Astrocyte of the spinal cord (primary cell): ENCODE data around the gene APBA3.

Source experiments
- DNase-seq: peaks from one replicate; pipeline ENCODE4 v3.0.0; 2011; ENCODE audit warnings: low read depth, low spot score
- H3K4me3 ChIP-seq: 2 replicates; pipeline ENCODE4 v1.5.1; 2011; ENCODE audit warnings: low read depth, mild to moderate bottlenecking, low read length, moderate library complexity
- in situ Hi-C: cut with HindIII; loops from 2 replicates; pipeline ENCODE4 v1.10.0; 2017; ENCODE audit warnings: low sequenced_read_pairs
- TF ChIP-seq, protein P1 (sequence below): IDR thresholded peaks from 2 replicates; pipeline ENCODE4 v1.5.1; 2012; ENCODE audit warnings: low read depth, mild to moderate bottlenecking, low read length, inconsistent platforms

APBA3 gene

DNA sequence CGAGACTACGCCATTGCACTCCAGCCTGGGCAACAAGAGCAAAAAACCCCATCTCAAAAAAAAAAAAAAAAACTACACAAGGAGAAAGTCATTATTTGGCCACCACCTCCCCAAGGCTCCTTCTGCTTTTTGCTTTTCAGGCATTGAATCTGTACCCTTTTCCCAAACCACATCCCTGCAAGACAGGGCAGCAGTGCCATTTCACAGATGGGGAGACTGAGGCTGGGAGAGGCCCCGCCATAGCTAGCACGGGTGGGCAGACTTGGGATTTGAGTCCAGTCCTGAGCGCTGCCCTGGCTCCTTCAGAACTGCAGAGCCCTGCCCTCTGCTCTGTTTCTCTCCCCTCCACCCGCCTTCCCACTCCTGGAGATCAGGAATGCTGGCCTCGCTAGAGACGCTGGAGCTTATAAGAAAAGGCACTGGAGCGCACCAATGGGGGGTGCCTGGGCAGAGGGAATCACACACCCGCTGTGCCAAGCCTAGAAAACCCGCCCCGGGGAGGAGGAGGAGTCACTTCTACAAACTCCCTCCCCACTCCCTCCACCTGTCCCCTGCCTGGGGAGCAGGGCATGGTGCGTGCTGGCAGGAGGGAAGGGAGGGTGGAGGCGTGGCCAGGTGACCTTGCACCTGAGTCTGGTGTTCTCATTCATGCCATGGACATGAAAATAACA is 35.7 kb downstream of the APBA3 start:
- in situ Hi-C loops, result no loop called here
- TF ChIP-seq, protein P1, sequence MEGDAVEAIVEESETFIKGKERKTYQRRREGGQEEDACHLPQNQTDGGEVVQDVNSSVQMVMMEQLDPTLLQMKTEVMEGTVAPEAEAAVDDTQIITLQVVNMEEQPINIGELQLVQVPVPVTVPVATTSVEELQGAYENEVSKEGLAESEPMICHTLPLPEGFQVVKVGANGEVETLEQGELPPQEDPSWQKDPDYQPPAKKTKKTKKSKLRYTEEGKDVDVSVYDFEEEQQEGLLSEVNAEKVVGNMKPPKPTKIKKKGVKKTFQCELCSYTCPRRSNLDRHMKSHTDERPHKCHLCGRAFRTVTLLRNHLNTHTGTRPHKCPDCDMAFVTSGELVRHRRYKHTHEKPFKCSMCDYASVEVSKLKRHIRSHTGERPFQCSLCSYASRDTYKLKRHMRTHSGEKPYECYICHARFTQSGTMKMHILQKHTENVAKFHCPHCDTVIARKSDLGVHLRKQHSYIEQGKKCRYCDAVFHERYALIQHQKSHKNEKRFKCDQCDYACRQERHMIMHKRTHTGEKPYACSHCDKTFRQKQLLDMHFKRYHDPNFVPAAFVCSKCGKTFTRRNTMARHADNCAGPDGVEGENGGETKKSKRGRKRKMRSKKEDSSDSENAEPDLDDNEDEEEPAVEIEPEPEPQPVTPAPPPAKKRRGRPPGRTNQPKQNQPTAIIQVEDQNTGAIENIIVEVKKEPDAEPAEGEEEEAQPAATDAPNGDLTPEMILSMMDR, result no peak
- no peak overlapping the region for H3K4me3 ChIP-seq
- no peak for DNase-seq

DNA sequence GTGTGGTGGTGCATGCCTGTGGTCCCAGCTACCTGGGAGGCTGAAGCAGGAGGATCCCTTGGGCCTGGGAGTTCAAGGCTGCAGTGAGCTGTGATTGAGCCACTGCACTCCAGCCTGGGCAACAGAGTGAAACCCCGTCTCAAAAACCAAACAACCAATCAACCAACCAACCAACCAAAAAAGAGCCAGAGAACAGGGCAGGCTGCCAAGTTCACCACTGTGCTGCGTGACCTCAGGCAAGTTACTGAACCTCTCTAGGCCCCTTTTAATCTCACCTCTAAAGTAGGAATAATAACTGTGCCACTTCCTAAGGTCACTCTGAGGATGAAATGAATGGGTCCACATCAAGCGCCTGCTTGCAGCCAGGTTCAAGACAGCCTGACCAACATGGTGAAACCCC is 36.4 kb downstream of the APBA3 start:
- no peak for DNase-seq
- TF ChIP-seq, protein P1, result no peak
- in situ Hi-C loops, result no loop called here
- H3K4me3 ChIP-seq, result no peak overlapping the region

DNA sequence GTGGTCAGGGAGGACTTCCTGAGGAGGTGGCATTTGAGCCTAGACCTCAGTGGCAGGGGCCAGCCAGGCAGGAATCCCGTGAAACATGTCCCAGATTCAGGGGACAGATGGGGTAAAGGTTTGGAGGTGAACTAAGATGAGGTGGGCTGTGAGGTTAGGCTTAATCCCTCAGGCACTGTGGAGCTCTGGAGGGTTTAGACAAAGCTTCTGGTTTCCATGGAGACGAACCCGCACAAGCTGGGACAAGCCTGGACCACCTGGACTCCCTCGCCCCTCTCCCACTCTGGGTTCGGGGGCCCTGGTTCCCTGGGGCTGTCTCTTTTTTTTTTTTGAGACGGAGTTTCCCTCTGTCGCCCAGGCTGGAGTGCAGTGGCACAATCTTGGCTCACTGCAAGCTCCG is 37.6 kb downstream of the APBA3 start:
- TF ChIP-seq, protein P1, result no peak
- in situ Hi-C loops, result no loop called here
- no peak for DNase-seq
- no peak overlapping the region for H3K4me3 ChIP-seq

DNA sequence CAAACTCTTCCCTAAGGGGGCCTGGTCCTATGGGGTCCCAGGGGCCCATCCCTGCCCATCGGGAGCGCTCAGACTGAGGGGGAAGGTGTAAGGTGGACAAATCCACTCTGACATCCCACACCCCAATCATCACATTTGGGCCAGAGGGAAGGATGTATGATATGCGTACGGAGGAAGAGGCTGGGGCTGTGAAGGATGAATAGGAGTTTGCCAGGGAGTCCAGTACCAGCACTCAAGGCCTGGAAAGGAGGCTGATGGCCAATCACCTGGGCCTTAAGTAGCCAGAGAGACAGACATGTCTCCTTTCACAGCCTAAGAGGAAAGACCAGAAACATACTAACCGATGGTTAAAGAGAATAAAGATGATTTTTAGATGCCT is 38.4 kb downstream of the APBA3 start:
- in situ Hi-C loops, result no loop called here
- no peak for DNase-seq
- no peak overlapping the region for H3K4me3 ChIP-seq
- TF ChIP-seq, protein P1, result no peak

DNA sequence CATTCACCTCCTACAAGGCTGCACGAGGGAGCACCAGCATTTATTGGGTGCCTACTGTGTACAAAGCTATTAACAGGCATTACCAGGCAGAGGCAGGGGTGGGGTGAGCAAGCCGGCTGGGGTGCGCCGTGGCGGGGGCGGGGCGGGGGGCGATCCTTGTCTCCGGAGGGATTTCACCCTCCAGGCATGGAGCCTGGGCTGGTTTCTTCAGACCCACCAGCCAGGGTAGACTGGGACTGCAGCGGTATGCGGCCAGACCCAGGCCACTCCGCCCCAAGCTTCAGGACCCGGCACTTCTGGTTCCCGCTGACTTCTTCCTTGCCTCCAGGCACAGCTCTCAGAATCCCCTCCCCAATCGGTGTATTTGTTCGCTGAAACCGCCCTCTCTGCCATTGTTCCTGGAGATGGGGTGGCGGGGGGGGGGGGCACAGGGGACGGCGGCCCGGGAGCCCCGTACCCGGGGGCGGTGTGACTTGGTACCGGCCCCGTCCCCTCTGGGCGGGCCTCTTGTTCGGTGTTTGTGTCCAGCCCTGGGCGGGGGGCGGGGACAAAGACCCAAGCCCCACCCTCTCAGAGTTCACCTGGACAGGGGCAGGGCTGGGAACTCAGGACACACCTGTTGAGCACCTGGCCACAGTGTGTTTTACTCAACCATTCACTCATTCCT is 38.9 kb downstream of the APBA3 start:
- DNase-seq, result no peak
- H3K4me3 ChIP-seq, result no peak overlapping the region
- TF ChIP-seq, protein P1, result no peak
- in situ Hi-C loops, result no loop called here

DNA sequence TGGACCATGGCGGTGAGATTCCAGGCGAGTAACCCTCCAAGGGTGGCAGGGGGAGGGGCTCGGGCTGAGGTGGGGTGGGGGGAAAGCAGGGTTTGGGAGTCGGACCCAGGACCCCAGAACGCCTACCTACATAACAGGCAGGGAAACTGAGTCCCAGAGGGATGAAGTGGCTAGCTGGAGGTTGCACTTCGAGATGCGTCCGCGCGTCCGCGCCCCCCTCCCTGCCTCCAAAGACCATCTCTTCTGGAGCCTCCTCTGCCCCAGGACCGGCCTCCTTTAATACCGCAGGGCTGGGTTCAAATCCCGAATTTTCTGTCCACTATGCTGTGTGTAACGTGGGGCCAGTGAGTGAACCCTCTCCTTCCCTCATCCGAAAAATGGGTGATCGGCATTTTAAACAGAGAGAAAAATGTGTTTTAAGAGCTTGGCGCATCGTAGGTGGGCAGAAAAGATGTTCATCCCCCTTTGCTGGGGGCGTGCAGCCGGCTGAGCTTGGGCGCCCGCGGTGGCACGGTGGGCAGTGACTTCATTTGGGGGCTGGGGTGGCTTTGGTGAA is 39.5 kb downstream of the APBA3 start:
- no peak for DNase-seq
- in situ Hi-C loops, result no loop called here
- no peak overlapping the region for H3K4me3 ChIP-seq
- TF ChIP-seq, protein P1, result no peak
